GM21723 (cell line): ENCODE results near the gene PRTFDC1.
A peak's percentile ranks its signal among the peaks of the same experiment; 100 is the strongest.
"Not testable (repeated sequence)": the region's sequence is repeated elsewhere in the genome, so short reads cannot be mapped to it uniquely, and the experiment has no call there.

Experiments
- ATAC-seq: cut with Tn5 transposase; IDR thresholded peaks from one replicate; pipeline ENCODE4 v1.9.1; 2021; ENCODE audit warnings: mild to moderate bottlenecking, moderate library complexity; ENCODE audit not compliant: unreplicated experiment

PRTFDC1 gene

GRCh38 chr10:24849501-24850299, 102.7 kb downstream of the PRTFDC1 start:
- ATAC-seq: no peak

- ATAC-seq: no peak
Measured at GRCh38 chr10:24849051-24849450, 103.4 kb downstream of the PRTFDC1 start.

DNA sequence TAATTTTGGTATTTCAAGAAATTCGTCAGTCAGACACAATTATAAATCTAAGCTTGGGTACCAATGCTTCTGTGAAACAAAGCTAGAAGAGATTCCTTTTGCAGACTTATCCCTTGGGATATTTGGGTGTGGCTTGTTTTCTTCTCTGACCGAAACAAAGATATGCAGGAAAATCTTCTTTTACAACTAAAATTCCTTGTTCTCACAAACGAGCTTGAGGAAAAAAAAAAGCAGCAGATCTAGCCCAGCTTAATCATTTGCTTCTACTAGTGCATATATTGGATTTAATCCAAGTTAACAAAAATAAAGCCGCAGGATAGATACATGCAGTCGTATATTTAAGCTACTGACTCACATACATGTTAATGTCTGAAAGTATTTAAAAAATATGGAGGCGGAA, 104.2 kb downstream of the PRTFDC1 start:
- ATAC-seq: no peak

- no peak for ATAC-seq
Measured at GRCh38 chr10:24847112-24848070, 105.0 kb downstream of the PRTFDC1 start.

DNA sequence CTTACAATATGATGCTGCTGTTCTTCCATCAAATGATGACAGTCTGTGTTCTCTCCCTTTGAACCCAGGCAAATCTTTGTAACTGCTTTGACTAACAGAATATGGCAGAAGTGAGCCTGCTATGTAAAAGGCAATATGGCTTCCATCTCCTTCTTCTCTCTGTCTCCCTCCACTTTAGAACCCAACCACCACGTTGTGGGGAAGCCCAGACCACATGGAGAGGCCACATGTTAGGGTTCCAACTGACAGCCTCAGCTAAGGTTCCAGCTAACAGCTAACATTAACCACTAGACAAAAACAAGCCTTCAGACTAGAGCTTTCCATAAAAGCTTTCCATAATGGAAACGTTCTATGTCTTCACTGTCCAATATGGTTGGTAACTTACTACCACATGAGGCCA, 107.7 kb downstream of the PRTFDC1 start:
- ATAC-seq: no peak

- no peak for ATAC-seq
Measured at GRCh38 chr10:24843256-24843655, 109.2 kb downstream of the PRTFDC1 start.

DNA sequence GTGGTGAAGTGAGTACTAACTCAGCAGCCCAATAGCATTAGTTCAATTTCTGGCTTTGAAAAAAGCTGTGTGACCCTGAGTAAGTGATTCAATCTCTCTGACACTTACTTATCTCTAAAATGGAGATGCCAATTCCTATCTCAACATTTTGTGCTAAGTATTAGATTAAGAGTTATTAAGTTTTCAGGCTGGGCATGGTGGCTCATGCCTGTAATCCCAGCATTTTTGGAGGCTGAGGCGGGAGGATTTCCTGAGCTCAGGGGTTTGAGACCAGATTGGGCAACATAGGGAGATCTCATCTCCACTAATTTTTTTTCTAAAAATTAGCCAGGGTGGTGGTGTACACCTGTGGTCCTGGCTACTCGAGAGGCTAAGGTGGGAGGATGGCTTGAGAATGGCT, 109.5 kb downstream of the PRTFDC1 start:
- ATAC-seq: no peak

GRCh38 chr10:24841530-24841929, 110.9 kb downstream of the PRTFDC1 start:
- no peak for ATAC-seq

GRCh38 chr10:24840784-24841183, 111.6 kb downstream of the PRTFDC1 start:
- no peak for ATAC-seq

DNA sequence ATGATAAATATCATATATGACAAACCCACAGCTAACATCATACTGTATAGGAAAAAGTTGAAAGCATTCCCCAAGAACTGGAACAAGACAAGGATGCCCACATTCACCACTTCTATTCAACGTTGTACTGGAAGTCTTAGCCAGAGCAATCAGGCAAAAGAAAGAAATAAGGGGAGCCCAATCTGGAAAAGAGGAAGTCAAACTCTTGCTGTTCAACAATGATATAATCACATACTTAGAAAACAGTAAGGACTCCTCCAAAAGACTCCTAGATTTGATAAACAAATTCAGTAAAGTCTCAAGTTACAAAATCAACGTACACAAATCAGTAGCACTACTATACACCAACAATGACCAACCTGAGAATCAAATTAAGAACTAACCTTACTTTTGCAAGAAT, 114.6 kb downstream of the PRTFDC1 start:
- ATAC-seq: not testable (repeated sequence)

- no peak for ATAC-seq
Measured at GRCh38 chr10:24834869-24835268, 117.5 kb downstream of the PRTFDC1 start.

DNA sequence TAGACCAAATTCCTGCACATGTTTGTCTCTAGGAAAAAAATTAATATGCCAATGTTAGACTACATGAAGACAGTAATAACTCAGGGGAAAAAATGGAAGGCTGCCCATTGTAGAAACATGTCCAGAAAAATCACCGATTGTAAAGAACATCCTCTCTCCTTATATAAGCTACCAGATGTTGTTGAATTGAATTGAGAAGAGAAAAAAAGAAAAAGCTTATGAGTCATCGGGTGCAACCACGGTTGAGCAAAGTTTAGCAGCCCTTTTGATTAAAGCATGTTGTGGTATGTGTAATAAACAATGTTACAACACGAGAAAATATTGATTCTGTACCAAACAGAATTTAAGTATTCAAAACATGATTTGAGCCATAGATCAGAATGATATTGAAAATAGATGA, 126.4 kb downstream of the PRTFDC1 start:
- no peak for ATAC-seq

GRCh38 chr10:24825551-24825950, 126.9 kb downstream of the PRTFDC1 start:
- ATAC-seq: no peak

GRCh38 chr10:24824536-24824935, 127.9 kb downstream of the PRTFDC1 start:
- no peak for ATAC-seq

DNA sequence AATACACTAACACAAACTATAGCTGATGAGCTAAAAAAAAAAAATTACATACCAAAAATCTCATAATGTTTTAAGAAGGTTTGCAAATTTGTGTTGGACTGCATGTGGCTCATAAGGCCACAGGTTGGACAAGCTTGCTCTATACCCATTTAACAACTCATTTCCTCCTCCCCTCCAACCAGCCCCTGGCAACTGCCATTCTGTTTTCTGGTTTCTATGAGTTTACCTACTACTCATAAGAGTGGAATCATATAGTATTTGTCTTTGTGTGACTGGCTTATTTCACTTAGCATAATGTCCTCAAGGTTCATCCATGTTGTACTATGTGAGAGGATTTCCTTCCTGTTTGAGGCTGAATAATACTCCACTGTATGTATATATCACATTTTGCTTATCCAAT, 128.3 kb downstream of the PRTFDC1 start:
- ATAC-seq: no peak

DNA sequence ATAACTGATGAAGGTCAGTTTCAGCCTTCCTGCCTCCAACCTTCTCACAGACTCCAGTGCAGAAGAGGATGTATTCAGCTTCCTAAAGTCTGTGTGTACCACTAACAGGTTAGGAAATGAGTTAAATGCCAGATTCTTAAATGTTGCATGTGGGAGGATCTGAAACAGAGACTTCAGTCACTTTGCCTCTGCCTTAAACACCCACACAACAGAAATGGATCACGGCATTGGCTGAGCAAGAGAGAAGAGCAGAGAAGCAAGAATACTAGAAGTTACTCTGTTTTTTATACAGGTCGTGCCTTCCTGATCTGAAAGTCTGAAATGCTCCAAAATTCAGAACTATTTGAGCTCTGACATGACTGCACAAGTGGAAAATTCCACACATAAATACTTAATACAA, 129.8 kb downstream of the PRTFDC1 start:
- peak; percentile 90 for ATAC-seq

DNA sequence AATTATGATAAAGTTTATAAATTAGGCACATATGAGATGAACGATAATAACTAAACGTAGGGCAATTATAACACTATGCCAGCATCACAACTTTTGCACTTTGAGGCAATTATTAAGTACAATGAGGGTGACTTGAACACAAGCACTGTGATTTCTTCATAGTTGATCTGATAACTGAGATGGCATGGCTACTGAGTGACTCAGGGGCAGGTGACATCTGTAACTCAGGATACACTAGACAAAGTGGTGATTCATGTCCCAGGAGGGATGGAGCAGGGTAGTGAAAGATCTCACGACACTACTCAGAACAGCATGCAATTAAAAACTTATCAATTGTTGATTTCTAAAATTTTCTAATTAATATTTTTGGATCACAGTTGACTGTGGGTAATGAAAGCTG, 130.4 kb downstream of the PRTFDC1 start:
- no peak for ATAC-seq

GRCh38 chr10:24816868-24817396, 135.5 kb downstream of the PRTFDC1 start:
- ATAC-seq: no peak

DNA sequence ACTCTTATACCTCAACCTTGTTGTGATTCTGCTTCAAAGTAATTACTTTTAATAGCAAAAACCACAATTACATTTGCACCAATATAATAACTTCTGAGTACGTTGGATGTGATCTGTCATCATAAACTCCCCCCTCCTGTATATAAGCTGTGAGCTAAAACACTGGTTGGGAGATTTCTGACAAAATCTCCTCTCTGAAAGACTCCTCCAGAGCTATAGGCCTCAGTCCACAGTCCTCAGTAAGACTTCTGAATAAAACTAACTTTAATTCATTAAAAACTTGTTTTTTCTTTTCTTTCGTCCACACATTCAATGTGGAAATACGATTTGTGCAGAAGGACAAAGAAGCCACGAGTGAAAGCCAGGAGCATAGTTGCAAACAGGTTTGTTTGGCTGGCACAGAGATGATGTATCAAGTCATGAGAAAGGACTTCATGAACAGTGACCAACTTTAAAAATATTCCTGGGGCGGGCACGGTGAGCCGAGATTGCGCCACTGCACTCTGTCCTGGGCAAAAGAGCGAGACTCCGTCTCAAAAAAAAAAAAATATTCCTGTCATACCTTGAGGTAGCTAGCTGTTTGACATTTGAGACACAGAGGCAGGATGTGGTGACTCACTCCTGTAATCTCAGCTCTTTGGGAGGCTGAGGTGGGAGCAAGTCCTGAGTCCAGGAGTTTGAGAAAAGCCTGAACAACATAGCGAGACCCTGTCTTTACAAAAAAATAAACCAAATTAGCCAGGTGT, 137.7 kb downstream of the PRTFDC1 start:
- ATAC-seq: no peak

- no peak for ATAC-seq
Measured at GRCh38 chr10:24813856-24814255, 138.6 kb downstream of the PRTFDC1 start.

GRCh38 chr10:24806262-24806661, 146.1 kb downstream of the PRTFDC1 start:
- no peak for ATAC-seq
